HPDE6-E6E7 (cell line): ENCODE measurements around the gene SRRT.

Experiments
- DNase-seq: peaks from one replicate; pipeline ENCODE4 v3.0.0; 2011; ENCODE audit warnings: missing footprints; ENCODE audit errors: extremely low spot score

Gene SRRT

DNA sequence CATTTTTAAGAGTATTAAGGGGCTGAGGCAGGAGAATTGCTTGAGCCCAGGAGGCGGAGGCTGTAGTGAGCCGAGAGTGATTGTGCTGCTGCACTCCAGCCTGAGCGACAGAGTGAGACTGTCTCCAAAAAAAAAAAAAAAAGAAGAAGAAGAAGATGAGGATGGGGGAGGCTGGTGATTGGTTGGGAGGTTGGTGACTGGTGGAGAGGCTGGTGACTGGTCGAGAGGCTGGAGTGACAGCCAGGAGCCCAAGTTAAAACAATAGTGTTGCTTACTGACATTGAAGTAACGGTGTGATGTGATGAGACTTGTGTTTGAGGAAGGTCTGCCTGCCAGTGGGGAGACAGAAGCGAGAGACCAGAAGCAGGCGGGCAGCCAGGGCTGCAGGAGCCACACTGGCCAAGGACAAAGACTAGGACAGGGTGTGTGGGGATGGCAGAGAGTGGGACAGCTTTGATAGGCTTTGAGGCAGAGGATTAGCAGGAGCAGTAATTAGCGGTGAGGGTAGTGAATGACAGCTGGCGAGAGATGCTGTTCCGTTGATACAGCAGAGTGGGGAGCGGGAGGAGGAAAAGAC, 4.9 kb downstream of the SRRT start:
- no peak for DNase-seq

DNA sequence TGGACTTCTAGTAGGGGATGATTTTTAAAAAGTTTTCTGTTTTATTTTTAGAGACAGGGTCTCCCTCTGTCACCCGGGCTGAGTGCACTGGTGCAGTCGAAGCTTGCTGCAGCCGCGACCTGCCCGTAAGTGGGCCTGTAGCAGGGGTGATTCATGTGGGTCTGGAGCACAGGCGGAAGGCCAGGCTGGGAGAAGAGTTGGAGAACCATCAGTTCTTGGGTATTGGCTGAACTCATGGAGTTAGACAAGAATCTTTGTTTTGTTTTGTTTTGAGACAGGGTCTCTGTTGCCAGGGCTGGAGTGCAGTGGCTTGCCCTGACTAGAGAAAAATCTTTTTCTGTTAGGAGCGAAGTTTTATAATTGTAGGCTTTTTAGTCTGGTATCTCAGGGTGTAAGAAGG, 5.7 kb downstream of the SRRT start:
- no peak for DNase-seq

DNA sequence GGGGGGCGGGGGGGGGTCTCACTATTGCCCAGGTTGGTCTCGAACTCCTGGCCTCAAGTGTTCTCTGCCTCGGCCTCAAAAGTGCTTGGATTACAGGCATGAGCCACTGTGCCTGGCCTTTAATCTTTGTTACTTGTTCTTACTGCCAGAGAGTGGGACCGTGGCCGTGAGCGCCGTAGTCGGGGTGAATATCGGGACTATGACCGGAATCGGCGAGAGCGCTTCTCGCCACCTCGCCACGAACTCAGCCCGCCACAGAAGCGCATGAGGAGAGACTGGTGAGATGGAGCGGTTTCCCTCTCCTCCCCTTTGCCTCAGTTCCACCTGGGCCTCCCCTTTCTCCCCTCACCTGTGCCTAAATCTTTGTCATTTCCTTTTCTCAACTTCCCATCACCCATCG, 6.2 kb downstream of the SRRT start:
- DNase-seq, result no peak

DNA sequence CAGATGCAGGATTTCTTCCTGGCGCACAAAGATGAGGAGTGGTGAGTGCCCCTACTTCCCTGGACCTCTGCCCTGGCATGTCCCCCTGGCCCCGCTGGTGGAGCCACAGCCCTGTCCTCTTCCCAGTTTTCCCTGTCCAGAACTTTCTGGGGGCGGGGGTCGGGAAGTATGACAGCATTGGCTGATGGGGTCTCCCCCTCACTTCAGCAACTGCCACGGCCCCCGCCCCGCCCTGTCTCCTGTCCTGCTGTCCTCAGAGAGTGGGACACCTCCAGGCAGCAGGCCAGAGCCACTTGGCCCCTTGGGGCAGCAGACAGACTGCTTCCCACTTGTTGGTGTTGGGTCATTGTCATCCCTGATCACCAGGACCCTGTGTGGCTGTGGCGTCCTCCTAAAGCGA, 7.3 kb downstream of the SRRT start:
- DNase-seq, result no peak

DNA sequence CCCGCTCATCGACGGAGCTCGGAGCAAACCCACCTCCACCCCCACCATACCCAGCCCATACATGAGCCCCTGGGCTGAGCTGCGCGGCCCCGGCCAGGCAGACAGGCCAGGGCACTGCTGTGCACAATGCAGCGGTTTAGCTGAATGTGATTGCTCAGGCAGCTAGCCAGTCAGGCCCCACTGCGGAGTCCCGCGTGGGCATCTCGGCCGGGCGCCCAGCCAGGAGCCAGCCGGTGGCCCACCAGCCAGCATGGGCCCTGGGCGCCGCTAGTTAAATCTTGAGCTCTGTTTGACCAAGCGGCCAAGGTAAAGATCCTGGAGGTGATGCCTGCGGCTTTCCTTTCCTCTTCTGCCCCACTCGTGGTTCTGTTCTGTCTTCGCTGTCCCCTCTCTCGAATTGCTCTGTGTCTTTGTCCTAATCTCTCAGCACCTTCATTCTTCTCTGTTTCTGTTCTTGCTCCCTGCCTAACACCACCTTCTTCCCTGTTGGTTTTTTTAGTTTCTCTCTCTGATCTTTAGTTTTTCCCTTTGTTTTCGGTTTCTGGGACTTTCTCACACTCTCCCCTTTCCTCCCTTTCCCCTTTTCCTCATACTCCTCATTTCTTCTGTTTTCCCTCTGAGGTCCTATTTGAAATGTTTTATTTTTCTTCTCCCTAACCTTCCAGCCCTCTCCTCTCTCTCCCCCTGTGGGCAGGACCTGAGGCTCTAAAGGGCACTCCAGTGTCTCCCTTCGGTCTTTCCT, 8.1 kb downstream of the SRRT start:
- no peak for DNase-seq

DNA sequence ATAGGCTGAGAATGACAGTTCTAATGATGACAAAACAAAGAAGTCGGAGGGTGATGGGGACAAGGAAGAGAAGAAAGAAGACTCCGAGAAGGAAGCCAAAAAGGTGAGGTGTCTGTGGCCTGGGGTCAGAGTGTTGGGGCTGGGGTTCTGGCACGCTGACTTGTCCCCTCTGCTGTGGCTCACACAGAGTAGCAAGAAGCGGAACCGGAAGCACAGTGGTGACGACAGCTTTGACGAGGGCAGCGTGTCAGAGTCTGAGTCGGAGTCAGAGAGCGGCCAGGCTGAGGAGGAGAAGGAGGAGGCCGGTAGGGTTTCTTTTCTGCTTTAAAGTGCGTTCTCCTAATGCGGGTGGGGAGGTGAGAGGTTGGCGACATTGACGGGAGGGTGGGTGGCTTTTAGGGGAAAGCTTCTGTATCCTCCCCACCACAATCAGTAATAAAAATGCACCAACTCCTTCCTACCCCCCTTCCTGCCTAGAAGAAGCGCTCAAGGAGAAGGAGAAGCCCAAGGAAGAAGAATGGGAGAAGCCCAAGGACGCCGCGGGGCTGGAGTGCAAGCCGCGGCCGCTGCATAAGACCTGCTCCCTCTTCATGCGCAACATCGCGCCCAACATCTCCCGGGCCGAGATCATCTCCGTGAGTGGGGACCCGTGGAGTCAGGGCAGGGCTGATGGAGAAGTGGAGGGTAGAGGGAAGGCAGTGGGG, 10.0 kb downstream of the SRRT start:
- DNase-seq, result no peak

DNA sequence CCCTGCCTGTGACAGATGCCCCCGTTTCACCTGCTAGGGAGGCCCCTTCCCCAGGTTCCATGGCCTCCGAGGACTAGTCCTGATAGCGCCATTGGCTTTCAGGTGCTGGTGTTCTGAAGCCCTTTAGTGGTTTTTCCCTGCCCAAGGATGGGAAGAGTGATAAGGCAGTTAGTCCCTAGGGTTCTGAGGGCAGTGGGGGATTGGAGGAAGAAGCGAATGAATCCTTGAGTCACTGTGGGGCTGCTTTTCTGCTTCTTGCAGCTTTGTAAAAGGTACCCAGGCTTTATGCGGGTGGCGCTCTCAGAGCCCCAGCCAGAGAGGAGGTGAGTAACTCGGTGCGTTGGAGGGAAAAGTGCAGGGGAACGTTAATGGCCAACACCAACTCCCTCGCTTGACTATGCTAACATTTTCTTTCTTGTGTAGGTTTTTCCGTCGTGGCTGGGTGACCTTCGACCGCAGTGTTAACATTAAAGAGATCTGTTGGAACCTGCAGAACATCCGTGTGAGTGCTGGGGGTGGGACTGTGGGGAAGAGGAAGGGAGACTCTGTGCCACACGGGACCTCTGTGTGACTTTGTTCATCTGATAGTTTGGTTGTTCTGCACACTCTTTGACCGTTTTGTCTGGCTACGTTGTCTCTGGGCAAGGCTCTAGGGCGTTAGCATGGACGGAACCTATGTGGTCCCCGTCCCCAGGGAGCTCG, 10.7 kb downstream of the SRRT start:
- DNase-seq, result no peak

DNA sequence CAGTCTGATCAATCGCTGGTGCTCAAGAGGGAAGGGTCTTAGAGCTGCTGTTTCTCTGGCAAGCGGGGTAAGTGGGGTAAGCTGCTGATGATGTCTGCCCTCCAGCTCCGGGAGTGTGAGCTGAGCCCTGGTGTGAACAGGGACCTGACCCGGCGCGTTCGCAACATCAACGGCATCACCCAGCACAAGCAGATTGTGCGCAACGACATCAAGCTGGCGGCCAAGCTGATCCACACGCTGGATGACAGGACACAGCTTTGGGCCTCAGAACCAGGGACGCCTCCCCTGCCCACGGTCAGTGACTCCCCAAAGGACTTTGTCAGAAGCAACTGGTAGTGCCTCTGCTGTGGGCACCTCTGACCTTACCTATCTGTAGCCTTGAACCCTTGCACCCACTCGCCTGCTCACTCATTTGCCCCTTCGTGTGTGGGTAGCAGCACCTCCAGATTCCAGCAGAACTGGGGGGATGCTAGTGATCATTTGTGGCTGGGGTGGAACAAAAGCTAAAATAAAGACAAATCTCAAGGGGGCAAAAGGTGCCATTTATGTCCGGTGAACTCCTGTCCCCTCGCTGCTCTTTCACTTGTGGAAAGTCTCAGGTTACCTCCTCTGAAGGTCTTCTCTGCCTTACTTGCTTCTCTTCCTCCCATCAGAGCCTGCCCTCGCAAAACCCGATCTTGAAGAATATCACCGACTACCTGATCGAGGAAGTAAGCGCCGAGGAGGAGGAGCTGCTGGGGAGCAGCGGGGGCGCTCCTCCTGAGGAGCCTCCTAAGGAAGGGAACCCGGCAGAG, 11.4 kb downstream of the SRRT start:
- DNase-seq, result no peak

DNA sequence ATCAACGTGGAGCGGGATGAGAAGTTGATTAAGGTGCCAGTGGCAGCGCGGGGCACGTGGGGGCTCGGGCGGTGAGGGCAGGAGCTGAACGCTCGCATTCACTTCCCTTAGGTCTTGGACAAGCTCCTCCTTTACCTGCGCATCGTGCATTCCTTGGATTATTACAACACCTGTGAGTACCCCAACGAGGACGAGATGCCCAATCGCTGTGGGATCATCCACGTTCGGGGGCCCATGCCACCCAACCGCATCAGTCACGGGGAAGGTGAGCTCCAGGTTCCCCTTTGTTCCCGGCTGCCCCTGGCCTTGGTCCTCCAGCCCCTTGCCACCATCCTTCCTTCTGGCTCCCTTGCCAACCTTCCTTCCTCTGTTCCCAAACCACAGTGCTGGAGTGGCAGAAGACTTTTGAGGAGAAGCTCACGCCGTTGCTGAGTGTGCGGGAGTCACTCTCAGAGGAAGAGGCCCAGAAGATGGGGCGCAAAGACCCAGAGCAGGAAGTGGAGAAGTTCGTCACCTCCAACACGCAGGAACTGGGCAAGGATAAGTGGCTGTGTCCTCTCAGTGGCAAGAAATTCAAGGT, 12.1 kb downstream of the SRRT start:
- no peak for DNase-seq

DNA sequence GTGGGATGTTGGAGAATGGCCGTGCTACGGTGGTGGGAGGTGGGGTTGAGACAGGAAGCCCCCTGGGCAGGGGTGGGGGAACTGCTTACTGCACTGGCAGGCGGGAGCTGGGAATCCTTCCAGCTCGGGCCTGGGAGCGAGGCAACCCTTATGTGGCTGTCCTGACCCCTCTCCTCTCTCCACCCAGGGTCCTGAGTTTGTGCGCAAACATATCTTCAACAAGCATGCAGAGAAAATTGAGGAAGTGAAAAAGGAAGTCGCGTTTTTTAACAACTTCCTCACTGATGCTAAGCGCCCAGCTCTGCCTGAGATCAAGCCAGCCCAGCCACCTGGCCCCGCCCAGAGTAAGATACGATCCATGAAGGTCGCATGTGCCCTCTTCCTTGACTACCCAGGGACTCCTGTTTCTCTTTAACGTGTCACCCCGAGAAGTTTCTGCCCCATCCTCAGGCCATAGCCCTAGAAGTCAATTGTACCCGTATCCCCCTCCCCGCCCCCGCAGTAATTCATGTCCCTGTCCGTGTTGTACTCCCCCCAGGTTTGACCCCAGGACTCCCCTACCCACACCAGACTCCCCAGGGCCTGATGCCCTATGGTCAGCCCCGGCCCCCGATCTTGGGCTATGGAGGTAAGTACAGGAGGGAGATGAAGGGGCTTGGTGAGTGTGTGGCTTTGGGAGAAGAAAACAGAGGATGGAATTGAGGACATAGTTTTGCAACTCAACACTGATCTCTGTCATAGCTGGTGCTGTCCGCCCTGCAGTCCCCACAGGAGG, 12.8 kb downstream of the SRRT start:
- no peak for DNase-seq

DNA sequence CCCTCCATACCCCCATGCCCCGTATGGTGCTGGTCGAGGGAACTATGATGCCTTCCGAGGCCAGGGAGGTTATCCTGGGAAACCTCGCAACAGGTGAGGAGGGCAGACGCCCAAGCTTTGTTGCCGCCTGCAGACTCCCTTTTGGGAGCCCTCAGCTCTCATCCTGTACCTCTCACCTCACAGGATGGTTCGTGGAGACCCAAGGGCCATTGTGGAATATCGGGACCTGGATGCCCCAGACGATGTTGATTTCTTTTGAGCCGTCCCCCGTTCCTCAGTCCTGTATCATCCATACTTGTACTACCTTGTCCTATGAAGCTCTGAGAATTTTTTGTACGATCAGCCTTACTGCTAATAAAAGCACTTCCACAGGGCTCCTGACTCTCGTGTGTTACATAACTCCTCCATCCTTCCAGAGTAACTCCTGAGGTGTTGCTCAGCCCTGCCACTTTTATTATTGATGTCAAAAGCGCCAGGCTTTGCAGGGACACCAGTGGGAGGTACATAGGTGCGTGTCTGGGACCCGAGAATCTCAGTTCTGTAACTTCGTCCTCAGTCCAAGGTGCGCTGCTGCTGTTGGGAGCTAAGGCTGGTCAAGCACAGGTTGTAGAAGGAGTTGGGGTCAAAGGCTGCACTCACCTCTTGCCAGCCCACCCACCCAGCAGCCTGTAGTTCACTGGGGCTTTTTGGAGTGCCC, 13.5 kb downstream of the SRRT start:
- DNase-seq, result no peak

DNA sequence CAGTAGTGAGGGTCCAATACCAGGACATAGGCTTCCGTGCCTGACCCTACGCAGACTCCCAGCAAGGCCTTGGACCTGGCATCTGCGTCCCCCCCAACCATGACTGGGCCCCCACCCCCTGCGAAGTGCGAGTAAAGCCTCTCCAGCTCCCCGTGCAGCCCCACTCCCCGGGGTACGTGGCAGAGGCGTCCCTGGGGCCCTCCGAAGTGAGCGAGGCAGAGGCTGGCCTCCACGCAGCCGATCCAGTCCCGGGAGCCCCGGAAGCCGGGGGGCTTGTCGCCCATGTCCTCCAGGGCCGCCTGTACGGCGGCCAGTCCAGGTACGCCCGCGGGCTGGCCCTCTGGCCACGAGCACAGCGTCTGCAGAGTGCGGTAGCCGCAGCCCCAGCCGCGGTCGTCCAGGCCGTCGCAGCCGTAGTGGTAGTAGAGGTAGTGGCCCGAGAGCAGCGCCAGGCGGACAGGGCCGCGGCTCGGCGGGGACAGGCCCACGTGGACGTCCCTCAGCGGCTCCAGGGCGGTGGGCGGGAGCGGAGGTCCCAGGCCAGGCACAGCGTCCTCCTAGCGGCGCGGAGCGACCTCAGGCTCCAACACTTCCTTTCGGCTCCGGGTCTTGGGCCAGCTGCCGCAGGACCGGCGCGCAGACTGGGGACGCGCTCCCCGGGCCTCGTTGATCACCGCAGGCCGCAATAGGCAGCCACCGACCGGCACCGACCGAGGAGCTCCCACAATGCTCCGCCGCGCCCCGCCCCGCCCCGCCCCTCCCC, 14.3 kb downstream of the SRRT start, which contains the start of gene UFSP1:
Gene UFSP1 (minus strand): TSS at position 728 of the 763 bp plus-strand sequence. CDS start 444 bp downstream, at position 284.
- DNase-seq, result no peak

DNA sequence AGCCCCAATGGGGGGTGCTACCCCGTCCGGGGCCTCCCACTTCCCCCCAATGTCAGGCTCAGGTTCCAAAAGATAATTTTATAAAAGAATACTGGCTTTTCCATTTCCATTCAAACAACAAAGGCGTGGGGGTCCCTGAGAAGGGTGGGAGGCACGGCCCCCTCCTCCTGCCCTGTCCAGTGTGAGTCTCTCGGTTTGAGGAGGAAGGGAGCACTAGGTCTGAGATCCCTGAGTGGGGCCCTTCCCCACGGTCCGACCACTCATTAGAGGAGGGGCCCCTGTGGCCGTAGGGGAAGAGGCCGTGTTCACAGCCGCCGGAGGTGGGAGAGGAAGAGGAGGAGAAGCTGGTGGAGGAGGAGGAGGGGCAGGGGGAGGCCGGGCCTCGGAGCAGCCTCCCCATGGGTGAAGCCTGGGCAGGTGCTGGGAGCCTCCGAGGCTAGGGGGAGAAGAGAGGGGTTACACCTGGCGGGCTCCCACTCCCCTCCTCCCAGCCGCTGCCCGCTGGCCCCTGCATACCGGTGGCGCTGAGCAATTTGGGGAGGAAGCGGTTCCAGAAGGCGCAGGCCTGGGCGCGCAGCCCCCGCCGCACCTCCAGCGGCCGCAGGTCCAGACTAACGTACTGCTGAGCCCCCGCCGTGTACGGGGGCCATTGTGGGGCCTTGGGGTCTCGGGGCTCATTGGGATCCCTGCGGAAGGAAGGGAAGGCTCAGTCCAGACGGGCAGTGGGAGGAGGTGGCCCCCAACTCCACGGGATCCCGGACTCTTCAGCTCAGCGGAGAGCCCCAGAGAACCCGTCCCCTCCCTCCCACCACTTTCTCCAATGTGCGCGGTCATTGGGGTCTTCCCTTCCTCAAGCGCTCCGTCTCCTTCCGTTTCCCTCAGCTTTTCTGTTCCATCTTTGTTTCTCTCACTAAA, 16.0 kb downstream of the SRRT start:
- no peak for DNase-seq

DNA sequence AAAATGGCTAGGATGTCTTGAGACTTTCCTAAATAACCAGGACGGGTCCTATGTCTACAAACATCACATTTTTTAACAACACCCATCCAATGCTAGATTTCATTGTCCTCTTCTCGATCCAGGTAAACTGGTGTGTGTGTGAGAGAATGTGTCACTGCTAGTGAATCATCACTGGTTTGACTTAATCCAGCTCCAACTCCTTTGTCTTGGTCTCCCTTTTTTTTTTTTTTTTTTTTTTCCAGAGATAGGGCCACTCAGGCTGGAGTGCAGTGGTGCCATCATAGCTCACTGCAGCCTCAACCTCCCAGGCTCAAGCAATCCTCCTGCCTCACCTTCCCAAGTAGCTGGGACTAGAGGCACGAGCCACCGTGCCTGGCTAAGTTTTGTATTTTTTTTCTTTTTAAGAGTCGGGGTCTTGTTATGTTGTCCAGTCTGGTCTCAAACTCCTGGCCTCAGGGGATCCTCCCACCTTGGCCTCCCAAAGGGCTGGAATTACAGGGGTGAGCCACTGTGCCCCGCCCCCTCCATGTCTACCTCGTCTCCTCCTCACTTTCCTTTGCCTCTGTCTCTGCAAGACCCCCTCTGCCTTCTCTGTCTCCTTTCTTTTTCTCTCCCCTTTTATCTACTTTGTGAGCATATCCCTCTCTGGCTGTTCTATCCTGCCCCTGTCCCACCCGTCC, 16.8 kb downstream of the SRRT start:
- DNase-seq, result peak; percentile 77

DNA sequence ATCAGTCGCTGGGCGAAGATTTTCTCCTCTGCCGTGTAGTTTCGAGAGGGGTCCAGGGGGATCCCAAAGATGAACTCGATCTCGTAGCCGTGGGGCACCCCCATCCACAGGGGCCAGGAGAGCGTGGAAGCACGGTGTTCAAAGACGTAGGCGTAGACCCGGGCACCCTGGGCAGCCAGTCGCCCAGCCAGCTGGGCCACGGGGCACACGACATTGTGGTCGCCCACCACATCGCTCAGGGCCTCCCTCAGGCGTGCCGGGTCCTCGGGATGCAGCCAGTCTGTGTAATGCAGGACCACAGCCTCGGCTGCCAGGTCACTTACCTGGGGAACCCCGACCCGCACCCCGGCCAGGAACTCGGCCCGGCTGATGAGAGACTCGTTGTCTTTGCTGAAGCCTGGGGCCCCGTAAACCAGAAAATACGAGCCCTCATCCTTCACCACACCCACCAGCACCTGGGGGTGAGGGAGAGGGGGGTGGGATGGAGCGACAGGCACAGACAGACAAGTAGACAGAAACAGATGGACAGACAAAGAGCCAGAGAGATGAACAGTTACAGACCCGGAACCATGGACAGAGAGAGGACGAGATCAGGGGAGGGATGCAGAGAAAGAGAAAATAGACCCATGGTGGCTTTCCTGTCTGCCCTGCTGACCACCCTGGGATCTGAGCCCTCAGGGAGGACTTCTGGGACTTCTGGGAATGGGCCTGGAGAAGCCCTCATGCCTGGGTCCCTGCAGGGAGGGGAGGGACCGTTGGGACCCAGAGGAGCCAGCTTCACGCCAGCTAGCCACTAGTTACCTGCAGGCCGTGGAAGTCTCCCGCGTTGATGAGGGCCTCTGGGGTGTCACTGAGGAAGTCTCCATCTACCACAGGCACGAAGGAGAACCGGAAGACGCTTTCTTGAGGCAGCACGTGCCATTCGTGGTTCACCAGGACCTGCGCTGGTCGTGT, 17.7 kb downstream of the SRRT start:
- DNase-seq, result no peak

DNA sequence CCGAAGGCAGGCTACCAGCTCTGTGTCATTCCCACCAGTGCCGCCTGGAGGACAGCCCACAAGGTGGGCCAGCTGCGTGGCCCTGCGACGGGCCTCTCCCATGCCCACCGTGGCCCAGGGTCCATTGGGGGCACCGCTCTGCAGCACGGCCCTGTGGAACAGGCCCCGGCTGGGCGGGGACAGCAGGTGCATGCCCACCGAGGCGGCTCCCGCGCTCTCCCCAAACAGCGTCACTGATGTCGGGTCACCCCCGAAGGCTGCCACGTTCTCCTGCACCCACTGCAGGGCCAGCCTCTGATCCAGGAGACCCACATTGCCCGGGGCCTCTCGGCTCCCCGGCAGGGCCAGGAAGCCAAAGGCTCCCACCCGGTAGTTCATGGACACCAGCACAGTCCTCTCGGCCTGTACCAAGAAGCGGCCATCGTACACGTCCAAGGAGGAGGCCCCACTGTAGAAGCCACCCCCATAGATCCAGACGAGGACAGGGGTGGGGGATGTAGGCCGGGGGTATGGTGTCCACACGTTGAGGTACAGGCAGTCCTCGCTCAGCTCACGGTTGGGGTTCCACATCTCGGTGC, 18.5 kb downstream of the SRRT start:
- DNase-seq, result no peak
